ENCODE data around the gene C22orf31. TPM values are rescaled to one million over a fixed set of nuclear protein-coding genes. Genes with fewer than 3 reads are reported as not detected.

C22orf31 gene
- total RNA-seq, 1 experiment from 2014 or later, result not detected

- H3K79me2 ChIP-seq (ENCODE audit: insufficient read depth, low read length), result no peaks in the 10 kb centered on the region
- no peak overlapping the region for H3K4me2 ChIP-seq (ENCODE audit: low read length)
- H2AFZ ChIP-seq (ENCODE audit: low read depth, low read length, poor library complexity, severe bottlenecking), result no peak overlapping the region
- CTCF ChIA-PET, result interaction anchor here (1.4 to 3.0 kb wide), 2 partner anchors 13 to 223 kb away, joined by 3 to 13 read pairs; no protein-coding TSS in a partner anchor
- no peaks in the 10 kb centered on the region for H3K9me2 ChIP-seq (ENCODE audit: insufficient read depth)
- no peak for ATAC-seq
- H3K4me1 ChIP-seq (ENCODE audit: control insufficient read depth in 1 of 2, insufficient read depth in 2 of 2, low read length in 2 of 2), result no peaks in the 10 kb centered on the region
- intact Hi-C loops (cut with micrococcal nuclease), result no loop called here
- H3K27me3 ChIP-seq (ENCODE audit: insufficient read depth, low read length), result no peaks in the 10 kb centered on the region
- RAD21 ChIA-PET (ENCODE audit: low non-redundant PET in 1 of 2, low total read pairs in 2 of 2, uncharacterized antibody in 2 of 2, unreplicated experiment in 2 of 2), result no interaction called here
- no peak for TF ChIP-seq CEBPB (IDR thresholded peaks at IDR 0.05; ENCODE audit: low read depth)
- no peak for TF ChIP-seq RAD21 (IDR thresholded peaks at IDR 0.05; ENCODE audit: low read depth)
- TF ChIP-seq TCF7L2 (IDR thresholded peaks at IDR 0.05; ENCODE audit: borderline replicate concordance, extremely low read depth, insufficient read depth, insufficient read length), result no peak
- TF ChIP-seq ATF3 (IDR thresholded peaks at IDR 0.05), result no peak
- no peak for TF ChIP-seq ZBTB33 (IDR thresholded peaks at IDR 0.05; ENCODE audit: extremely low read depth, insufficient replicate concordance, low read length)
- no peak for TF ChIP-seq SIN3A (IDR thresholded peaks at IDR 0.05; ENCODE audit: low read depth)
- no peak for TF ChIP-seq ELF1 (IDR thresholded peaks at IDR 0.05; ENCODE audit: borderline replicate concordance, low read depth)
- no peak for TF ChIP-seq EZH2 (IDR thresholded peaks at IDR 0.05)
- no peak for TF ChIP-seq POLR2AphosphoS5 (IDR thresholded peaks at IDR 0.05; ENCODE audit: low read depth, low read length)
- no peak for TF ChIP-seq SP1 (IDR thresholded peaks at IDR 0.05; ENCODE audit: low read depth)
- TF ChIP-seq REST (IDR thresholded peaks at IDR 0.05; ENCODE audit: low read depth), result no peak
- TF ChIP-seq CBX3 (IDR thresholded peaks at IDR 0.05; ENCODE audit: low read depth), result no peak
- no peak for TF ChIP-seq EGR1 (IDR thresholded peaks at IDR 0.05; ENCODE audit: low read depth)
- TF ChIP-seq ZNF274 (IDR thresholded peaks at IDR 0.05; ENCODE audit: low read depth, low read length), result no peak
- no peak for TF ChIP-seq EZH2phosphoT487 (IDR thresholded peaks at IDR 0.05; ENCODE audit: borderline replicate concordance)
- TF ChIP-seq CTCF (IDR thresholded peaks at IDR 0.05 in 2 of 3, conservative IDR thresholded peaks at IDR 0.05 in 1 of 3; ENCODE audit: borderline replicate concordance in 1 of 3, insufficient read depth in 1 of 3, low read depth in 2 of 3, low read length in 2 of 3), result no peak
- no peak for TF ChIP-seq YY1 (IDR thresholded peaks at IDR 0.05; ENCODE audit: extremely low read depth, insufficient replicate concordance, low read depth, low read length)
- no peak for TF ChIP-seq POLR2A (IDR thresholded peaks at IDR 0.05; ENCODE audit: borderline replicate concordance, extremely low read depth, insufficient read depth, insufficient read length)
- TF ChIP-seq MAX (IDR thresholded peaks at IDR 0.05), result no peak
- TF ChIP-seq JUND (IDR thresholded peaks at IDR 0.05), result no peak
- DNase-seq (ENCODE audit: low read depth, low spot score), result no peak
- POLR2A ChIA-PET, result no interaction called here
- no peak overlapping the region for H3K9ac ChIP-seq (ENCODE audit: low read length)
- H3K36me3 ChIP-seq (ENCODE audit: control insufficient read depth in 1 of 2, insufficient read depth in 2 of 2, low read length in 2 of 2), result peaks cover 0 to 10% of the 10 kb centered on the region in 2 experiments; a peak in 2 of 4 replicates
- BruUV-seq (replicated peaks), result no TSS peak
- no peaks in the 10 kb centered on the region for H3K9me3 ChIP-seq (ENCODE audit: control insufficient read depth in 1 of 2, insufficient read depth in 1 of 2, low read depth in 1 of 2, low read length in 2 of 2)
- no peaks in the 10 kb centered on the region for H4K20me1 ChIP-seq (ENCODE audit: insufficient read depth)
- H3K4me3 ChIP-seq (replicated peaks in 1 of 2; ENCODE audit: low read depth in 1 of 2, low read length in 2 of 2), result no peak overlapping the region
- no peak overlapping the region for H3K27ac ChIP-seq (ENCODE audit: low read depth, low read length)
Observed at GRCh38 chr22:29053048-29053702, 8.5 kb downstream of the C22orf31 start.

Measured in HCT116 (cell line).